NCI-H345 (cell line): Measurements from ENCODE around the gene WWOX.
"Not testable (repeated sequence)": the region's sequence is repeated elsewhere in the genome, so short reads cannot be mapped to it uniquely, and the experiment has no call there.

Experiments used
- DNase-seq: peaks from one replicate; lab custom pipeline; 2025; lab: John Stamatoyannopoulos, UW

Gene WWOX

DNA sequence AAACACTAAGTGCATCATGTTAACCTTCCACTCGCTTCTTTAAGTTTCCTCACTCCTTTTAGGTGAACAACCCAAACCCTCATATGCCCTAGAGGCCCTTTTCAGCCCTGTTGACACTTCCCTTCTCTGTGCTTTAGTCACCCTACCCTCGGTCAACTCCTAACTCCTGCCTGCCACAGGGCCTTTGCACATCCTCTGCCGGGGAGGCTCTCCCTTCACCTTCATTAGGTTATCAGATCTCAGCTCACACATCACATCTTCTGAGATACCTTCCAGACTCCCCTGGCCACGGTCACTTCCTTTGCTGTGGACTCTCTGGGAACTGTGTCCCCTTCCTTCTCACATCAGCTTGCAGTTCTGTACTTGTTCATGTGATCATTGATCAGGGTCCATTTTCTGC lies 926.7 kb downstream of the WWOX start:
- DNase-seq = no peak

DNA sequence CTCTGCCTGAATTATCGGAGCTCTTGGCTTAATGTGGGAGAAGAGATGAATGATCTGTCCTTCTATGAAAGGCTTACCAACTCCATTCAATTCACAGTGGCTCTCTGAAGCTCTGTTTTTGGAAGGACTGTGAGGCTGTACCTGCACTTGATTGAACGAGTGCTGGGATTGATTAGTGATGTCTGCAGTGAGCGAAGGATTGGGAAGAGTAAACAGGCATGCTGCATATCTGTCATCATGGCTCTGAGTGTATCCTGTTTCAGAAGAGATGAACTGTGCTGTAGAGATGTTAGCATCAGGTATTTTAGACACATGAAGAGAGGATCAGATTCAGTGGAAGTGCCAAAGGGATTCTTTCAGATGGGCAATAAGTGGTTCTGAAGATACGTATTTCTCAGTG lies 937.1 kb downstream of the WWOX start:
- no peak for DNase-seq

DNA sequence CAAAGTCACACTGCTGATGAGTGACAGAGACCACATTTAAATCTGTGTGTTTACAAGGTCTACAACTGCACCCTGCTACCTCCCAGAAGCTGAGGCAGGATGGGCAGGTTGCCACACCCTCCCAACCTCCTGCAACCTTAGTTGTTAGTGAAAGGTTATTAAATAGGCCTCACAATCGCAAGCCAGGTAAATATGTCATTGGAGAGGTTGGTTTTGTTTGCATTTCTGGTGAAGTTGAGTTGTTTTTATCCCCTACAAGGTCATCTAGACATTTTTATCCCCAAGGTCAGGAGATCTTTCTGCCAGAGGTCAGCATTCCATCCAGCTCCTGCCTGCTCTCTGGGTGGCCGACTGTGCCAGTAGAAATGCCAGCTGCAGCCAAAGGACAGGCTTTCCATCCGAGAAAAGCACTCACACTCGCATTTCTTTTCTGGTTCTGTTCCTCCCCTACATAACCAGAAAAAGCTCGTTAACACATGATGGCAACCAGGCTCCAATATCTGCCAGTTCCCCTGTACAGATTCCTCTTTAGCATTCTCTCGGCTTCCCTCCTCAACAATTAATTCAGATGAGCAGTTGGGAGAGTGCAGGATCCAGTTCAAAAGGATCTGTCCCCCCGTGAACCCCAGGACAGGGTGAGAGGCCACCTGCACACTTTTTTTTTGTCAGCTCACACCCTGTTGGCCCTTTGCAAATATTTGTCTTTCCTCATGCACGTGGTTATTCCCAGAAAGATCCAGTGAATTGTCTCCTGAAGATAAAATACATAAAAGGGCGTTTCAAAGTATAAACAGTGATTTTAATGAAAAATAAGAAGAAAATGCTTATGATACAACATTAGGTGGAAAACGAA lies 938.3 kb downstream of the WWOX start:
- peak; percentile 18 for DNase-seq

DNA sequence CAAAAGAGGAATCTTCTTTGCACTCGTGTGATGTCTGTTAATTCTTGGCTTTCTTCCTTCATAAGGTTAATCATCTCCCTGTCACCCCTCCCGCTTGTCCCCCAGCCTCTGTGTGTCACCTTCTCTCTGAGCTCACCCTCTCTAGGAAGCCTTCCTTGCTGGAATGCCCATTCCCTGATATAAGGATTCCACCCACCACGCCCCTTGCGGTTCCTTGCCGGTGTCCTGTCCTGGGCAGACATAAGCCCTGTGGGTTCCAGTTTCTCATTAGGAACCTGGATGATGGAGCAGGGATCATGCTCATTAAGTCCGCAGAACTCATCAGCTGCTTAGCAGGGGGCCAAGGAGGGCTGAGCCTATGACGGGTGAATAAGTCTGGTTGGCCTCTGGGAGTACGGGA lies 941.8 kb downstream of the WWOX start:
- DNase-seq = no peak

DNA sequence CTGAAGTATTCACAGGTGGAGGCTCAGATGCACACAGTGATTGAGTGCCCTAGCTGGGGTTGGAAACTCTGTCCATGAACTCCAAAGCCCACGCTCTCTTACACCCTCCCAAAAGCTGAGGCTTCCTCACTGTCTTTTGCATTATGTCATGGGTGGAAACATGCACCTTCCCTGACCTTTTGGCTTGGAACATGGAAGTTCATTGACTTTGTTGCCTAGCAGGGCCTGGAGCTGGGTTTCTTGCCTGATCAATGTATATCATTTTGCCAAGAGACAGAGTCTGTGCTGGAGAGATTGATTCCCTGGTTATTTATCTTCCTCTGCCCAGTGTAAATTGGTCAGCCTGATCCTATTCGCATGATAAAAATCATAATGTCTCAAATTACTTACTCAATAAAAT lies 942.7 kb downstream of the WWOX start:
- no peak for DNase-seq

DNA sequence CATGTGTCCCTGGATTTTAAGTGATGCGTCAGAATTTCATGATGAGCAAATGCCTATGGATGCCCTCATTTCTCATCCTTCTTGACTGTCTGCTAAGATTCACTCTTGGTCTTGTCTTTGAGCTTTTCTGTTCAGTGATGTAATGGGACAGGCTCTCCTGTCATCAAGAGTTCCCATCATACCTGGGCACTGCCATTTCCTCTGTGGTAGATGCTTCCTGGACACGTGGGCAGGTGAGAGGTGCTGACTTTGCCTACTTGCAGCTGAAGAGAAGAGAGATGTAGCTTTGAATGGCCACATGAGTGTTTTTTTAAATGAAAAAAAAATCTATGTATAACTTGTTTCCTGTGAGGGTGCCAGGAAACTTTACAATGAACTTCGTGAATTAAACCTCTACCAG lies 943.4 kb downstream of the WWOX start:
- DNase-seq = no peak

DNA sequence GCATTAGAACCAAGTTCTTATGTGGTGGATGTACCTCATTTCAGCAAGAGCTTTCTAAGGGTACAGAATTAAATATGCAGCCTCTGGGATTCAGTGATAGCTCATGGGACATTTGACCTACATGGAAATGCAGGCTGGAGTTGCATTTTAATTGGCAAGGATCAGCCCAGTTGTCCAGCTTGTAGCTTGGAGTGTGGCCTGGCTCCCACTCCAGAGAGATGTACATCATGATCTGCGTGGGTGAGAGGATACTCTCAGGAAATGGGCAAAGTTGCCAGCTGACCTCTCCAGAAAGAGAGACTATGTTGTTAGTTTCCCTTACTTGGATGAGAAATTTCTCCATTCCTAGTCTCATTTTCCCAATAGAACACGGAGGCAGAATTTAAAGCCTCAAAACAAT lies 945.7 kb downstream of the WWOX start:
- no peak for DNase-seq

DNA sequence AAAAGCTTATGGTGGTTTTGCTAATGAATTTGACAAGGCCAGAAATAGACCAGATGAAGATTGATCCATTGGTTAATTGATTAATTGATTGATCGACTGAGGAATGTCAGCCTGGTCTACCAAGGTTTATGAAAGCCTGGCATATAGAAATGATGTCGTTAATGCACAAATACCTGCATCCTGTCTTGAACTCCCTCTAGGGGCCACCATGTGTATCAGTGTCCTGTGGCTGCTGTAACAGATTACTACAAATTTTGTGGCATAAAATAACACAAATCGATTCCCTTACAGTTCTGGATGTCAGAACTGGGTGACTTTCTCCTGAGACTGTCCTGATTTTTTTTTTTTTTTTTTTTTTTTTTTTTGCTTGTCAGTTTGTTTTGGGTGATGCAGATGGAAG lies 947.9 kb downstream of the WWOX start:
- peak; percentile 7 for DNase-seq

DNA sequence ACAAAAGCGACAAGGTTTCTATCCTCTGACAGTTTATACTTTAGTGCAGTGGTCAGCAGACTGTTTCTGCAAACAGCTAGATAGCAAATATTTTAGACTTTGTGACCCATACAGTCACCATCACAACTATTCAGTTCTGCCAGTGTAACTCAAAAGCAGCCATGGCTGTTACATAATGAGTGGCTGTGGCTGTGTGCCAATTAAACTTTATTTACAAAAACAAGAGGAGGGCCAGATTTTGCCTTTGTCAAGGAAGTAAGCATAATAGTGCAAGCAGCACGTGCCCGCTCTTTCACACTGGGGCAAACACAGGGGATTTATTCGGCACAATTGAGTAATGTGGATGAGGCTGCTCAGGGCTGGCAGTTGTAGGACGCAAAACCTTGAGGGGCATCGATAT lies 949.6 kb downstream of the WWOX start:
- peak; percentile 84 for DNase-seq

DNA sequence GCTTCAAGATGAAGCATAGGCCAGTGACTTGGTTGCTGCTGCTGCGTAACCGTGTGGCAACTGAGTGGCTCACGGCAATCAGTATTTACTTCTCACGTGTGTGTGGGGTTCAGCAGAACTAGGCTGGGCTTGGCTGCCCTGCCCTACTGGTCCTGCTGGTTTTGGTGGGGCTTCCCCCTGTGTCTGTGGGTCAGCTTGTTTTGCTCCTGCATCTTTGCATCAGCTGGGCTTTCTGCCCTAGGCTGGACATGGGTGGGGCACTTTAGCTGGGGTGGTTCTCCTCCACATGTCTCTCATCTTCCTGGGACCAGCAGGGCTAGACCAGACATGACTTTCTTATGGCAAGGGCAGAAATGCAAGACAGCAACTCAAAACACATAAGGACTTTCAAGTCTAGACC lies 950.6 kb downstream of the WWOX start:
- DNase-seq = no peak

DNA sequence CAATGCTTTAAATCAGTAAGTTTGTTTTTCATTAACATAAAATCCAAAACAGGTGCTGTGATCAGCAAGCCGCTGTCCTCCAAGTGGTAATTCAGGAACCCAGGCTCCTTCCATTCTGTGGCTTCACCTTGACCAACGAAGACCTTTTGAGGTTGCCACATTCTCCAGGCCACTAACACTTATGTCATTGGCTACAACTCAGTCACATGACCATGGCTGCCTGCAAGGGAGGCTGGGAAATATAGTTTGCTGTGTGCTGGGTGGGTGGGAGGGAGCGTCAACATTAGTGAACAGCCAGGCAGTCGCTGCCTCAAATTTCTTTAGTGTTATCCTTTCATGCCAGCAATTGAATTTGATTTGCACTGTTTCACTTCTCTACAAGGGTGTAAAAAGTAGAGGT lies 951.9 kb downstream of the WWOX start:
- no peak for DNase-seq

DNA sequence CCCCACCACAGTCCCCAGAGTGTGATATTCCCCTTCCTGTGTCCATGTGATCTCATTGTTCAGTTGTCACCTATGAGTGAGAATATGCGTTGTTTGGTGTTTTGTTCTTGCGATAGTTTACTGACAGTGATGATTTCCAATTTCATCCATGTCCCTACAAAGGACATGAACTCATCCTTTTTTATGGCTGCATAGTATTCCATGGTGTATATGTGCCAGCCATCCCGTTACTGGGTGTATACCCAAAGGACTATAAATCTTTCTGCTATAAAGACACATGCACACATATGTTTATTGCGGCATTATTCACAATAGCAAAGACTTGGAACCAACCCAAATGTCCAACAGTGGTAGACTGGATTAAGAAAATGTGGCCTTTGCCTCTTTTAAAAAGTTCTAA lies 952.7 kb downstream of the WWOX start:
- DNase-seq = not testable (repeated sequence)

DNA sequence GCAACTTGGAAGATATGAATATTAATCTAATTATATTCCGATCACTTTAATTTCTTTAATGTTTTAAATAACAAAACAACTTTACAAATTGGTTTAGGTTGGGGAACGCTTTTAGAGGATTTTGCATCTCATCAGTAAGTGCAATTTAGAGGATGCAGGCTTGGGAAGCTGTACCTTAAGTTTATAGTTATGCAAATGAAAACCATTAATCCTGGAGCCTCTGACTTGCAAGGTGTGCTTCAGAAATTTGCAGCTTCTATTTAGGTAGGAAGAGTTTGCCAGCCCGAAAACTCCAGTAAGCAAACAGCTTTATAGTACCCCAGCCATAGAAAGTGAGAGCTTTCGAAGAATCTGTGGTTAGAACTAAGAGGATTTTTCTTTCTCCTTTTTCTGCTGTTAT lies 954.1 kb downstream of the WWOX start:
- DNase-seq = no peak

DNA sequence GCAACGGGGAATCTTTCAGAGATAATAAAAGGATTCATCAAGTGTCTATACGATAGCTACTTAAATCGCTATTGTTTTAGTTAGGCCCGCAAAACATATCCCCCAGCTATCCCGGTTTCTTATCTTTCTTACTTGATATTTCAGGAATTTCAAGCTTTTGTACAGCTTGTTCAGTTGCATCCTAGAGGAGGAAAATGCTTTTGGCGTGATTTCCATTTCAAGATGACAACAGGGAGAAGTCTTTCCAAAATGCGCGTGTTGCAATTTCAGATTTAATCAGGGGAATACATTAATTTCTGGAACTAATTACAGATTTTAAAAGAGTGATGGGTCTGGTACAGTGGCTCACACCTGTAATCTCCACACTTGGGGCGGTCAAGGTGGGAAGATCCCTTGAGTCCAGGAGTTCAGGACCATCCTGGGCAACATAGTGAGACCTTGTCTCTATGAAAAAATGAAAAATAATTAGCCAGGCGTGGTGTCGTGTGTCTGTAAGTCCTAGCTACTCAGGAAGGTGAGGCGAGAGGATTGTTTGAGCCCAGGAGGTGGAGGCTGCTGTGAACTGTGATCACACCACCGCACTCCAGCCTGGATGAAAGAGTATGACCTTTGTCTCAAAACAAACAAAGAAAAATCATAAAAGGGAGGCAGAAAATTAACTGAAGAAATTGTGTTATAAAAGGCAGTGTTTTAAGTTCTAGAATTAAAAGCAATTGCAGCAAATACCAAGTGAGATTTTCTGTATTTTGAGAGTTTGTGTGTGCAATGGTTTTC lies 954.9 kb downstream of the WWOX start:
- DNase-seq = no peak

DNA sequence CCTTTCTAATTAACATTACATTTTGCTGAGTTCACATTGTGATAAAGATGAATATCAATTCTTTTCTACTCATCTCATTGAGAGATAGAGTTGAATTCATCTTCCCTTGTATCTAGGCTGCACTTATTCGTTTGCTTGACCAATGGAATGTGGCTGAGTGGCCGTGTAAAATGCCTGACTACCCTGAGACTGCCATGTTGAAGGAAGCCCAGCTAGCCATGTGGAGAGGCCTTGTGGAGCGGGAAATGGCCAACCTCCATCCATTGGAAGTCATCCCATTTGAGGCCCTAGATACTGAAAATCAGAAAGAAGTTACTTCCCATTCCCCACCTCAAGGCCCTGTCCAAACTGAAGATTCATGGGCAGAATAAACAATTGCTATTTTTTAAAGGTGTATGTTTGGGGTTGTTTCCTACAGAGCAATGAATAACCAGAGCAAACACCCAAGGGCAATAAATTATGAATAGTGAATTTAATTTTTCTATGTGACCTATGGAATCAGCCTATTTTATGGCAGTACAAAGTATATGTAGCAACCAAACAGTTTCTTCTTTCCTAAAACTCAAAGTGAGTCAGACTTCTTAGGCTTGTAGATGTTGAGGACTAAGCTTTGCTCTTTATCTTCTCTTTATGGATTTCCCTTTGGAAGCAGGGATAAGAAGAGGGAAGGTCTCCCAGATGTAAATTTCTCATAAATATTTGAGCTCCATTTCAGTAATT lies 956.0 kb downstream of the WWOX start:
- DNase-seq = no peak

DNA sequence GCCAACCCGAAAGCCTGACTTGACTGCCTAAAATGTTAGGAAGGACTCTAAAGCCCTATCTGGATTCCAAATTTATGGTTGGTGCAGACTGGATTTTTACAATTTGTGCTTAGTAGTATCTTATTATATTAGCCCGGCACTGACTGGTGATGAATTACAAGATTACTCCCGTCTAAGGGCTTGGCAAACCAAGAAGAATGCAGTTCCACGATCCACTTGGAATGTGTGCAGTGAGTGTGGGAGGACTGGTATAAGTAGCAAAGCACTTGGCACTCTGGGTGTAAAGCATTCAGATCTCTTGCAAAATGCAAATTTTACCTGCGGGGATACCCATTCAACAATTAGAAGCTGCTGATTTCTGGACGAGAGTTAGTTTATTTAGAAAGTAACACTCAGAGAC lies 961.7 kb downstream of the WWOX start:
- DNase-seq = no peak

DNA sequence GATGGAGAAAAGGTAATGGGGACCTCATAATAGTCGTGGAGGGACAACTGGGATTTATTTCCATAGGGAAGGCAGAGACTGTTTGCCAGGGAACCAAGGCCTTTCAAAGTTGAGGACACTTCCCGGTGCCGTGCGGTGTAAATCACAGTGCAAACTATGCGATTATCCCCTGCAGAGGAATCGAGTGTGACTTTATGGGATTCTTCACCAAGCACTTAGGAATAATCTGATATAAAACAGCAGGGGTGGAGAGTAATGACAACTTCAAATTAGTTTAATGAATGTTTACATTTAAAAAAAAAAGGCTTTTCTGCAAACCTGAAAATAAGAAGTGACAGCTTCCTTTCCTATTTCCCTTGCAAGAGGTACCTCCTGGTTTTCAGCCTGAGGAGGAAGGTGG lies 962.9 kb downstream of the WWOX start:
- DNase-seq = no peak

DNA sequence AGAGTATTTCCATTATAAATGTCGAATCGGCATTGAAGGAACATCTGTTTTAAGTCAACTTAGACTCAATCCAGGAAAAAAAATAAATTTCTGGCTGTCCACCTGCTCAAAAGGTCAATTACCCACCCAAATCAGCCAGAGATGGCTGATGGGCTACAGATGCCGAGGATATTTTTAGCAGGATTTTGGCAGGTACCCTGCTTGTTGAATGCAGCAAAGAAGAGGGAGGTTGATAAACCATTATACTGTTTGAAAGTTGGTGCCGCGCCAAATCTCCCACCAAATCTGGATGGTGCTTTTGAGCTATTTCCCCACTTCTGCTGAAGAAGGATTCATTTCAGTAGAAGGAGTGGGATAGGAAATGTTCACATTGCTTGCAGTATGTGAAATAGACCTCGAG lies 963.4 kb downstream of the WWOX start:
- no peak for DNase-seq

DNA sequence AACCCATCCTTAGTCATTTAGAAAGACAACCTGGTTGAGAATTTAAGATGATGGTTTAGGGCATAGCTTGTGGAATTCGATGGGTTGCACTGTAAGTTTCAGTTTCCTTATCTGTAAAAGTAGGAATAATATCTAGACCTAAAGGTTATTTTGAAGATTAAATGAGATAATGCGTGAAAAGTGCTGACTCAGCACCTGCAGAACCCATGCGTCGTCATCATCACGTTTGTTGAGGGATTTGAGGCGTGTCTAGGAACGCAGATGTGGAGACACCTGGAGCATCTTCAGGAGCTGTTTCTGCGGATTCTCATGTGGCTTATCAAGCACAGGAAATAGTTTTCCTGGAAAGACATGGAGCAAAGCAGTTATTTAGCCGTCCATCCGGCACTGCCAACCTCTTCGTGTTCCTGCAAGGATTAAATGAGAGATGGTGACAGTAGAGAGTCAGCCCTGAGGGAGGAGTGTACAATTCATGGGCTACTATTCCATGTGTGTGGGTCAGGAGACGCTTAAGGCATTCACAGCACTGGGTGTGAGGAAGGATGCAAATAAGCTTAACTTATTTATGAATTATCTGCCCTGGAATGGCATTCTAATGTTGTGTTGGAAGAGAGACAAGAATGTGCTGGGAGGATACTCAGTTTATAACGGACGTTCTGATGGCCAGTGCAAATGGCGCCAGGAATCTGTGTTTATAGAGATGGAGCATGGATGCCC lies 965.0 kb downstream of the WWOX start:
- DNase-seq = no peak

DNA sequence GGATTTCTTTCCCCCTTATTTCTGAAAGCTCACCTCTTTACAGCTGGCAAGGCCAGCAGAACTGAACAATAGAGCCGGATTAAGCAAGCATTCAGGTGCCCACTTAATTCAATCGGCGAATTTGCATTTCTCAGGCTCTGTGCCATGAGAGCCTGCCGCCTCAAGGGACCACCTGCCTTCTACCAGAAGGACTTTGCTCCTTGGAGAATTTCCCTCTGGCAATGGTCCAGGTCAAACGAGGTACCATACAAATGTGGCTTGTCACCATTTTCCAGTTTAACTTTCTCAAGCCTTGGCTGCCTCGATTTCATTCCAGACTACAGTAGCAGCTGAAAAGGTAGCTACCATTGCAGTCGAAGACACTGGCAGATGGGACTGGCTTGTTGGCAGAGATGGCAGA lies 967.1 kb downstream of the WWOX start:
- peak; percentile 10 for DNase-seq

DNA sequence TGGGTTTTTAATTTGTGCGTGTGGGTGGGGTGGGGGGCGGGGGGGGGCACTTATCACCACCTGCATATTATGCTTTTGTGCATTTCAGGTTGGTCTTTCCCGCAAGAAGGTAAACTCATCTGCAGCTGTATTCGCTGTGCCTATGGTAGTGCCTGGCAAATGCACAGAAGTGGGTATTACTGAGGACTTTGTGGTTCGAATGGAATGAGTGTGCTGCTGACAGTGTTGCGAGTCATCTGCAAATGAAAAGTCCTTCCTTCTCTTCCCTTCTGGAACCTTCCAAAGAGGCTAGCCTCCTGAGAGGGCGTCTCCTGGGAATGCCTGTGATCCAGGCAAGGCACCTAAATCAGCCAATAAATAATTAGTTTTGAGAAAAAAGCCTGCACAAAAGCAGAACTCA lies 968.1 kb downstream of the WWOX start:
- no peak for DNase-seq

DNA sequence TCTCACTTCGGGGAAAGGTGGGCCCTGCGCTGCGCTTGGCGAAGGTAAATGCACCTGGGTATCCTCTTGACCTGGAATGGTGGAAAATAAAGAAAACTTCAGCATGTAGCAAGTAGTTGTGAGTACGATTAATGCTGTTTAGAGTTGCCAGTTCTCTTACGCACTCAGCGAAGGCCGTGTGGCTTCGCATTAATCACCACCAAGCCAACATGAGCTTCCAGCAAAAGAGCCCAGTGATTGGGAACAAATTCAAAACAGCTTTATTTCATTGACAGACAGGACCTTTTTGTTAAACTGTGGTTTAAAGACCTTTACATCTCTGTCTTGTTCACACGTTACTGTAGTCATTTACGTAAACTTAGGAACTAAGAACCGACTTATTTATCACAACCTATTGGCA lies 969.7 kb downstream of the WWOX start:
- no peak for DNase-seq
